C1 segment of cervical spinal cord (tissue), 14 donors: ENCODE measurements around the gene CBFA2T3.
A peak's percentile ranks its signal among the peaks of the same experiment; 100 is the strongest.

Experiments
- DNase-seq, 14 donors: peaks; one replicate each; lab custom pipeline; 2025; lab: John Stamatoyannopoulos, UW

The CBFA2T3 gene

DNA sequence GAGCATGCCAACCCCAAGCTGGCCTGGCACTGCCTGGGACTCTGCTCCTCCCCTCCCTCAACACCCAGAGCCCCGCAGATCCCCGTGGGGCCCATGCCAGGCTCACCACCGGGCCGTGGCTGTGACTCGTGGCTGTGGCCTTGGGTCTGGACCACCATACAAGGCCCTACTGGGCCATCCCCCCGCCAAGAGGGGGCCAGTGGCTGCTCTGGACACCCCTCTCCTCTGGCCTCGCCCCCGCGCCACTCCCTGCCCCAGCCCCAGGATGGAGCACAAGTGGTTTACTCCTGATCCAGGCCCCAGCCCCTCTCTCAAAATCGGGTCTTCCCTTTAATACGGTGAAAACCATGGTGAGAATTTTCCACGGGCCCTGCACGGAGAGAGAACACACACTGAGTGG is 113.6 kb downstream of the CBFA2T3 start:
- no peak for DNase-seq

DNA sequence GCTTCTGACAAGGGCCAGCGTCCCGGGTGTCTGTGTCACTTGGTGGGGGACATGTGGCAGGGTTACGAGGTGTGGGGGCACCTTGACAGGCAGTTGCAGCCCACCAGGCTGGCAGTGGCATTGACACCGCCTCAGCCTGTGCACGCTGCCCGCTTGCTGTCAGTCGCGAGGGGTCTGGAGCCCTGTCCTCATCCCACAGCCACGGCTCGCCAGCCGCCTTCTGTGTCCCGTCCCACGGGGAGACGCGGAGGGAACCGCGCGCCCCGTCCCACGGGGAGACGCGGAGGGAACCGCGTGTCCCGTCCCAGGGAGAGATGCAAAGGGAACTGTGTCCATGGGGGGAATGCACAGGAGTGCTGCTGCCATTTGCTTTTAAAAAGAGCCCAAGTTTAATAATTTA is 114.0 kb downstream of the CBFA2T3 start:
- DNase-seq, result no peak

- no peak for DNase-seq
Measured at GRCh38 chr16:88861359-88861758, 115.6 kb downstream of the CBFA2T3 start.

DNA sequence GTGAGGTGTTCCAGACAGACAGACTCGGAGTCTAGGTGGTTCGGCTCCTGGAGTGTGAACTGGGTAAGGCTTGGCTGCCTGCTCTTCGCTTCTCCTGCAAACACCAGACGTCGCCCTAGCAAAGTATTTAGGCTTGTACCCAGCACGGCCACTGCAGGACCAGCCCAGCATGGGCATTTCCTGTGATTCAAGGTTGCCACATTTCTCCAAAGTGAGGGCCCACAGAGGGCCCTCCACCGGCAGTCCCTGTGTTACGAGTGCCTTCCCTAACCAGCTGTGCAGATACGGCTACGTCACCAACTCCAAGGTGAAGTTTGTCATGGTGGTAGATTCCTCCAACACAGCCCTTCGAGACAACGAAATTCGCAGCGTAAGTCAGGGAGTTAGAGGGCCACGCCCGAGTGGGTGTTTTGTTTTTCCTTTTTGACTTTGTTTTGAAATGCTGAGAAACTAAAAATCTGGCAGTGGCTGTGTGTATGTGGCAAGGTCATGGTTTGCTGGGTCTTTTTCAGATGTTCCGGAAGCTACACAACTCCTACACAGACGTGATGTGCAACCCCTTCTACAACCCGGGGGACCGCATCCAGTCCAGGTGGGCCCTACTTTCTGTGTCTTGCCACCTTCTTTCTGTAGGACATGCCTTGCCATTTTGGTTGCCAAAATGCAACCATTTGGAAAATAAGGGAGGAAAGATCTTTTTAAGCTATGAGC is 117.5 kb downstream of the CBFA2T3 start:
- no peak for DNase-seq

GRCh38 chr16:88857728-88858339 is 119.2 kb downstream of the CBFA2T3 start:
- peak in 13 of 14 donors; percentile 18 to 73 (median 55) for DNase-seq

- DNase-seq, result peak; percentile 69 to 99 (median 97)
Measured at GRCh38 chr16:88856828-88857727, 119.9 kb downstream of the CBFA2T3 start, which contains the start of the genes GALNS and TRAPPC2L. Gene GALNS (minus strand): TSS chr16:88856947. CDS start chr16:88856877, 70 bp downstream. Gene TRAPPC2L (plus strand): TSS chr16:88857127. CDS start chr16:88857151, 24 bp downstream.

GRCh38 chr16:88856122-88856827 is 120.7 kb downstream of the CBFA2T3 start:
- no peak for DNase-seq

DNA sequence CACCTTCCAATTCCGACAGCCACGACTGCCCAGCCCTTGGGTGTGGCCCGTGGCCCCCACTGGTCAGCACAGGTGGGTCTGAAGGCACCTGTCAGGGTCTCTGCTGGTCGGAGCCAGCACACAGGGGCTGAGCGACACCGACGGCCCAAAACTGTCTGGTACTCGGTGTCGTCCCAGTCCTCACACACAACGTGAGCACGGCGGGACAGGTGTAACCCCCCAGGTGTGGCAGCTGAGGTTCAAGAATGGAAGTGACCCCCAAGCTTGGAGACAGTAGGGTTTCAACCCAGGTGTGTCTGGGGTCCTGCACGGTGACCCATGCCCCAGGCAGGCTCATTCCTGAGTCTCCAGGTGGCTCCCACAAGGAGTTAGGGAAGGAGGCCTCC is 121.3 kb downstream of the CBFA2T3 start:
- no peak for DNase-seq

DNA sequence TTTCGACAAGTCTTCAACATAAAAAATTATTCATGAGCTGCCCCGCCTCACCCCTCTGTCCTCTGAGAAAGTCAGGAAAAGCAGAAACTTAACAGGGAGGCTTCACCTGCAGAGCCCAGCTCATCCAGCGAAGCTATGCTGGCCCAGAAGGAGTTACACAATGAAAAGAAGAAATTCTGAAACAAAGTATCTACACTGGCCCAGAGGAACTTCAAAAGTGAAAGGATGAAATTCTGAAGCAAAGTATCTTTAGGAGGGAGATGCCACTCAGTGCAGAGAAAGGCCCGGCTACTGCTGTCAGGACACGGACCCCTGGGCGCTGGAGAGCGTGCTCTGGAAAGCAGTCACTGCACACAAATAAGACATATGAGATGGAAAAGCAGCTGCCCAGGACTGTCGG is 121.8 kb downstream of the CBFA2T3 start:
- no peak for DNase-seq

- DNase-seq, result no peak
Measured at GRCh38 chr16:88854306-88855111, 122.5 kb downstream of the CBFA2T3 start.

- DNase-seq, result no peak
Measured at GRCh38 chr16:88853325-88853941, 123.6 kb downstream of the CBFA2T3 start.

DNA sequence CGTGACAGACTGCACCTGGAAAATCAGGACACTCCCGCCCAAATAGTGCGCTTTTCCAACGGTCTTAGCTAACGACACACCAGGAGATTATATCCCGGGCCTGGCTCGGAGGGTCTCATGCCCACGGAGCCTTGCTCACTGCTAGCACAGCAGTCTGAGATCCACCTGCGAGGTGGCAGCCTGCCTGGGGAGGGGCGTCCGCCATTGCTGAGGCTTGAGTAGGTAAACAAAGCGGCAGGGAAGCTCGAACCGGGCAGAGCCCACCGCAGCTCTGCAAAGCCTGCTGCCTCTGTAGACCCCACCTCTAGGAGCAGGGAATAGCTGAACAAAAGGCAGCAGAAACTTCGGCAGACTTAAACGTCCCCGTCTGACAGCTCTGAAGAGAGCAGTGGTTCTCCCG is 125.4 kb downstream of the CBFA2T3 start:
- DNase-seq, result no peak

GRCh38 chr16:88850531-88851199 is 126.3 kb downstream of the CBFA2T3 start:
- no peak for DNase-seq

DNA sequence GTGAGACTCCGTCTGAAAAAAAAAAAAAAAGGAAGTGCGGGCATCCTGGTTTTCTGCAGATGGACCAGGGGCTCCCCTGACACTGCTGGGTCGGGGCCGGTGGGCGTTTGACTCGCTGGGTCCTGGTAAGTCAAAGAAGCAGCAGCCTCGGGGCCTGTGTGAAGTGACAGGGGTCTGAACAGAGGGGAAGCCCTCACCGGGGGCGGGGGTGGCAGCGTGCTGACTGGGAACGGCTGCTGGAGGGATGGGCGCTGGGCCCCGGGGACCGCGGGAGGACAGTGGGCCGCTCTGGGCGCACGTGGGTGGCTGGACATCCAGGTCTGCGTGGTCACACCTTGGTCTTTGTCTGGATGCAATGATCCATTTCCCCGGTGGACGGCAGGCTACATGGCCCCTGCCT is 128.4 kb downstream of the CBFA2T3 start:
- no peak for DNase-seq

- no peak for DNase-seq
Measured at GRCh38 chr16:88847654-88848053, 129.4 kb downstream of the CBFA2T3 start.

DNA sequence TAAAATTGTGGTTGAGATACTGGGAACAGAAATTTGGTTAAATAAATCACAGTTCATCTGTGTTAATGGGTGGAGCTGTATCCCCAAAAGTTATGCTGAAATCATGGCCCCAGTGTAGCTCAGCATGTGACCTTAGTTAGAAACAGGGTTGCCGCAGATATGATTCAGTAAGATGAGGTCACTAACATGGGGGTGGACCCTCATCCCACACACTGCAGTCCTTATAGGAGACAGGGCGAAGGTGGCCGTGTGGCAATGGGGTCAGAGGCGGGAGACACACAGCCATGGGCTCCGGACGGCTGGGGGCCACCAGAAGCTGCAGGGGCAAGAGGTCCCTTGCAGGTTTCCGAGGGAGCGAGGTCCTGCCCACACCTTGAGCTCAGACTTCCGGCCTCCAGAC is 130.9 kb downstream of the CBFA2T3 start:
- no peak for DNase-seq

DNA sequence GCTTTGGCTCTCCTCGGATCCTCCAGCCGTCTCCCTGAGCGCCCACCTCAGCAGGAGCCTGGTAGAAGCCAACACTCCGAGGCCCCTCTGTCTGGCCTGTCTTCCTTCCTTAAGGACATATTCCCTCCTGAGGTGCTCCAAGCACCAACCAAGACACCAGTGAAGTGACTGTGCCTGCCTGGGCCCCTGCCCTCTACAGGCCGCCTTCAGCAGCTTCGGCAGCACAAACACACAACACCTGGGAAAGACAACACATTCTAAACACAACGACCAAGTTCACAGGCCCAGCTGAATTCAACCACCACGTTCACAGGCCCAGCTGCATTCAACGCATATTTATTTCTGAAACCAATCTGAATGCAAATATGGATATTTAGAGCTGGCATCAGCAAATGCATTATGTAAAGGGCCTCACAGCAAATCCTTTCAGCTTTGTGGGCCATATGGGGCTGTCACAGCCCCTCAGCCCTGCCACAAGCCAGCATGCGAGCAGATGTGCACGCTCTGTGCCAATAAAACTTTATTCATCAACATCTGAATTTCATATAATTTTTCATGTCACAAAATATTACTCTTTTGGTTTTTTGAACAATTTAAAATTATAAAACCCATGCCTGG is 132.5 kb downstream of the CBFA2T3 start:
- DNase-seq, result peak in 1 of 14 donors; percentile 15

GRCh38 chr16:88843256-88843655 is 133.8 kb downstream of the CBFA2T3 start:
- no peak for DNase-seq

GRCh38 chr16:88842806-88843205 is 134.2 kb downstream of the CBFA2T3 start:
- no peak for DNase-seq
